RPMI7951 (cell line): ENCODE measurements around the gene MAML1. TPM values are rescaled to one million over a fixed set of nuclear protein-coding genes. Genes with fewer than 3 reads are reported as not detected.
"Not testable (repeated sequence)": the region's sequence is repeated elsewhere in the genome, so short reads cannot be mapped to it uniquely, and the experiment has no call there.

Experiments
- DNase-seq: peaks from one replicate; pipeline ENCODE4 v3.0.0-alpha.2; 2012; ENCODE audit warnings: low read depth
- total RNA-seq: library from RNA; depleted of rRNA; stranded (reverse); fragments of >200 nt; shearing (Covaris generic); gene quantifications from 2 replicates; pipeline ENCODE4 v1.2.3, GENCODE V29; 2014; rRNA removed

The MAML1 gene, protein sequence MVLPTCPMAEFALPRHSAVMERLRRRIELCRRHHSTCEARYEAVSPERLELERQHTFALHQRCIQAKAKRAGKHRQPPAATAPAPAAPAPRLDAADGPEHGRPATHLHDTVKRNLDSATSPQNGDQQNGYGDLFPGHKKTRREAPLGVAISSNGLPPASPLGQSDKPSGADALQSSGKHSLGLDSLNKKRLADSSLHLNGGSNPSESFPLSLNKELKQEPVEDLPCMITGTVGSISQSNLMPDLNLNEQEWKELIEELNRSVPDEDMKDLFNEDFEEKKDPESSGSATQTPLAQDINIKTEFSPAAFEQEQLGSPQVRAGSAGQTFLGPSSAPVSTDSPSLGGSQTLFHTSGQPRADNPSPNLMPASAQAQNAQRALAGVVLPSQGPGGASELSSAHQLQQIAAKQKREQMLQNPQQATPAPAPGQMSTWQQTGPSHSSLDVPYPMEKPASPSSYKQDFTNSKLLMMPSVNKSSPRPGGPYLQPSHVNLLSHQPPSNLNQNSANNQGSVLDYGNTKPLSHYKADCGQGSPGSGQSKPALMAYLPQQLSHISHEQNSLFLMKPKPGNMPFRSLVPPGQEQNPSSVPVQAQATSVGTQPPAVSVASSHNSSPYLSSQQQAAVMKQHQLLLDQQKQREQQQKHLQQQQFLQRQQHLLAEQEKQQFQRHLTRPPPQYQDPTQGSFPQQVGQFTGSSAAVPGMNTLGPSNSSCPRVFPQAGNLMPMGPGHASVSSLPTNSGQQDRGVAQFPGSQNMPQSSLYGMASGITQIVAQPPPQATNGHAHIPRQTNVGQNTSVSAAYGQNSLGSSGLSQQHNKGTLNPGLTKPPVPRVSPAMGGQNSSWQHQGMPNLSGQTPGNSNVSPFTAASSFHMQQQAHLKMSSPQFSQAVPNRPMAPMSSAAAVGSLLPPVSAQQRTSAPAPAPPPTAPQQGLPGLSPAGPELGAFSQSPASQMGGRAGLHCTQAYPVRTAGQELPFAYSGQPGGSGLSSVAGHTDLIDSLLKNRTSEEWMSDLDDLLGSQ
- total RNA-seq: 5.0 and 5.2 TPM in 2 replicates

DNA sequence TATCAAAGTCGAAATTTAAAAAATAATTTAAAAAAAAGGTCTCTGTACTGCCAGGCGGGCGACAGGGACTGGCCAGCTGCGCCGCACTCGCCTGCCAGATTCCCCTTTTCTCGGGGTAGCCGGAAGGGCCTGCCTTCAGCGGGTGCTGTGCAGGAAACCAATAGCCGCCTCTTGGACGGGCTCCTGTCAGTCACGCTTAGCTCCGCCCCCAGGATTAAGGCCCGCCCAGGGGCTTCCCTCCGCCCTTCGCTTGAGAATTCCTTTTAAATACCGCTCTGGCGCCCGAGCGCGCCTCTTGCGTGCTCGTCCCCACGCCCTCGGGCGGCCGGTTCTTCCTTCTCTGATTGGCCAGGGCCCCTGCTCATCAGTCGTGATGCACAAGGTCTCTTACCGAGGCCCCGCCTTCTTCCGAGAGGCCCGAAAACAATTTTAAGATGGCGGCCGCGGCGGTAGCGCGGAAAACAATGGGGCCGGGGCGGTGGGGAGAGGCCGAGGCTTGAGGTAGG, at the start of gene MAML1:
Gene MAML1 (plus strand): TSS at position 411 of the 506 bp plus-strand sequence. CDS start 291 bp downstream, outside the sequence.
- DNase-seq: peak; percentile 99

DNA sequence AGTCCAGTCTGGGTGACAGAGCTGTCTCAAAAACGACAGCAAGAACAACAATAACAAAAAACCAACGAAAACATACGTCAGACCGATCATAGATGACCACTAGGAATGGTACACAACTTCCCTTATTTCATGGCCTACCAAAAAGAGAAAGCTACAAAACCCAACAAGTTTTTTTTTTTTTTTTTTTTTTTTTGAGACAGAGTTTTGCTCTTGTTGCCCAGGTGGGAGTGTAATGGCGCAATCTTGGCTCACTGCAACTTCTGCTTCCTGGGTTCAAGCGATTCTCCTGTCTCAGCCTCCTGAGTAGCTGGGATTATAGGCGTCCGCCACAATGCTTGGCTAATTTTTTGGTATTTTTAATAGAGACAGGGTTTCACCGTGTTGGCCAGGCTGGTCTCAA, 43.4 kb upstream of the MAML1 start:
- not testable (repeated sequence) for DNase-seq

DNA sequence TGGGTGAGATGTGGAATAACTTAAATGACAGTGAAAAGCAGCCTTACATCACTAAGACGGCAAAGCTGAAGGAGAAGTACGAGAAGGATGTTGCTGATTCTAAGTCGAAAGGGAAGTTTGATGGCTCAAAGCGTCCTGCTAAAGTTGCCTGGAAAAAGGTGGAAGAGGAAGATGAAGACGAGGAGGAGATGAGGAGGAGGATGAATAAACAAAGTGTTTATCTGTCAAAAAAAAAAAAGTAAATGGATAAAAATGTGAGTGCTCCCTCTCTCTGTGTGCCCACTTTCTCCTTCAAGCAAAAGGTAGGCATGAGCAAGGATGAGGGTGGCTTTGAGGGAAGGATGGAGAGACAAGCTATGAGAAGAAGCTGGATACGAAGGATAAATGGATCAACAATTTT, 38.1 kb upstream of the MAML1 start:
- DNase-seq: no peak

DNA sequence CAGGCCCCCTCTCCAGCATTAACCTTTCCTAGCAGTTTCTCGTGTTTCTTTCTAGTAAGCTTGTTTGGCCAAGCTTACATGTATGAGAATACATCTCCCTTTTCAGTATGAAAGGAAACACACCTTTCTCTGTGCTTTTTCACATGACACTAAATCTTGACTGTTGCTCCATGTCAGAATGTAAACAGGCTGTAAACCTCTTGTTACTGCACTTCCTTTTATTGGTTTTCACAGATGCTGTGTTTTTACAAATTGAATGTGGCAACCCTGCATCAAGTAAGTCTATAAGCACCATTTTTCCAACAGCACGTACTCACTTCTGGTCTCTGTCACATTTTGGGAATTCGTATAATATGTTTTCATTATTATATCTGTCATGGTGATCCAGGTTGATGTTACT, 36.0 kb upstream of the MAML1 start:
- DNase-seq: no peak

DNA sequence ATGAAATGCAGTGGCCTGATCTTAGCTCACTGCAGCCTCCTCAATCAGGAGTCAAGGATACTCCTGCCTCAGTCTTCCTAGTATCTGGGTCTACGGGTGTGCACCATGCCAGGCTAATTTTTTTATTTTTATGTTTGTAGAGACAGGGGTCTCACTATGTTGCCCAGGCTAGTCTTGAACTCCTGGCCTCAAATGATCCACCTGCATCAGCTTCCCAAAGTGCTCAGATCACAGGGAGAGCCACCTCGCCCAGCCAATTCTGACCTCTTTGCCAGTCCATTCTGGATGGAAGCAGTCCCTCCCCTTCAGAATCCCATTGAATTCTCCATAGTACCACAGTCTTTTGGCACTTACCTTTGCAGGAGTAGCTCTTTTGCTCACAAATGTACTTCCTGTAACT, 35.5 kb upstream of the MAML1 start:
- DNase-seq: no peak

DNA sequence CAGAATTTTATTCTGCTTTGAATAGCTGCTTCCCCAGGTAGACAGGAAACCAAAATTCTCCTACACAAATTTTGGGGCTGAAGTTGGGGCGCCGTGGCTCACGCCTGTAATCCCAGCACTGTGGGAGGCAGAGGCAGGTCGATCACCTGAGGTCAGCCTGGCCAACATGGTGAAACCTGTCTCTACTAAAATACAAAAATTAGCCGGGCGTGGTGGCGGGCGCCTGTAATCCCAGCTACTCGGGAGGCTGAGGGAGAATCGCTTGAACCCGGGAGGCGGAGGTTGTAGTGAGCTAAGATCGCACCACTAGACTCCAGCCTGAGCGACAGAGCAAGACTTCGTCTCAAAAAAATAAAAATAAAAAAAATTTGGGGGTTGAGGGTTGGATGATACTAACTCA, 35.1 kb upstream of the MAML1 start:
- not testable (repeated sequence) for DNase-seq

DNA sequence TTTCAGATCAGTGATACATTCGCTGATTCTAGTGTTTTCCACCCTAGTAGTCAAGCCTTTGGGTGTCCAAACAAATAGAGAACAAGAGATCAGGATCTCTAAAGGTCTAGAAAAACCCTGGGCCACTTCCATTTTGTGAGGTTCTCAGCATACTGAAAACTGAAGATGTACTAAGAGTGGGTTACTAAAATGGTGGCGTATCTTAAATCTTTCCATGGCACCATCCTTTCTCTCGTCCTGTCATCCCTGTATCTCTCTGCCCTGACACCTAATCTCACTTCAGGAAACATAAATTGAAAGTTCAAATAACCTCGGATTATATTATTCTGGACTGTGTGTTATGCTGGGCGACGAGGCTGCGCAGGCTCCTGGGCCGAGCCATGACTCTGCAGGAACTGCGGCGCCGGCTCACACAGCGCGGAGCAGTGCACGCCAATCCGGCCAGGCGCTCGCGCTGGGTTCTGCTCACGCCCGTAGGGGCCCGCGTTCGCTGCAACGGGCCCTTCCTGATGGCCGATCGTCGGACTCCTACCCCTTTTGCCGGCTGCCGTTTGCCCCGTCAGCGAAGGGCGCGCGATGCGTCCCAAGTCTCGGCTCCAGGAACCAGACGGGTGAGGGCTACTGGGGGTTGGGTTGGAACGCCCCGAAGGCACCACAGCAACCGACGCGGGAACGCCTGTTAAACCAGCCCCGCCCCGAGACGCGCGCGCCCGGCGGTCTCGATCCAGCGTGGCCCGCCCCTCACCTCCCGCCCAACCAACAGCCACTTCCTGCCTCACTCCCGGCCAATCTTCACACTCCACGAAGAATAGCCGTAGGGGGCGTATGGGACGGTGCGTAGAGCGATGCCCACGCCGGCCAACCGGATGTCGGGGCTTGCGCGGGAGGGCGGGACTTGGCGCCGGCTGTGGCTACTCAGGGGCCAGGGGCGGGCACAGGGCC, 34.4 kb upstream of the MAML1 start:
- DNase-seq: peak; percentile 99

DNA sequence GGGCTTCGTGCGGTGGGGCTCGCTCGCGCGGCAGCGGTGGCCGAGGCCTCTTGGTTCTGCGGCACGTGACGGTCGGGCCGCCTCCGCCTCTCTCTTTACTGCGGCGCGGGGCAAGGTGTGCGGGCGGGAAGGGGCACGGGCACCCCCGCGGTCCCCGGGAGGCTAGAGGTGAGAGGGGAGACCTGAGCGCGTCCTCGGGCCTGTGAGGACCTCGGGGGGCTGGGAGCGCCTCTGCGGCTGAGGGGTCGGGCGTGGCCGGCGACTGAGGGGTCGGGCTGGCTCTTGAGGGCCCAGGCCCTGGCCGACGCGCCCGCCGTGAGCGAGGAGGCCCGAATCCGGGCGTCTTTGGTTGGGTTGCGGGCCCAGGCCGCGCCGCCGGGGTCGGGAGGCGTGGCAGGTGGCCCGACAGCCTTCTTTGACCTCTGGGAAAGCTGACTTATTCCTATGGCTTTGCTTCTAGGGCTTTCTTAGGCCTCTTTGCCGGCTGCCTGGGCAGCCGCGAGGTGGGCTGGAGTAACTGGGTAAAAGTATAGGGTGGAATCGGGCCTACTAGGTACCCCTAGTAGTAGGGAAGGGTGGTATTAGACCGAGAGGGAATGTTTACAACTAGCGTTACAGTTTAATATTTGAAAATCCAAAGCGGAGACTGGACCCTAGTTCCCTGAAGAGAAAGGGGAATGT, 33.5 kb upstream of the MAML1 start, which contains the start of gene CANX:
Gene CANX (plus strand): TSS at position 33 of the 681 bp plus-strand sequence. CDS start 6,715 bp downstream, outside the sequence.
- DNase-seq: no peak

DNA sequence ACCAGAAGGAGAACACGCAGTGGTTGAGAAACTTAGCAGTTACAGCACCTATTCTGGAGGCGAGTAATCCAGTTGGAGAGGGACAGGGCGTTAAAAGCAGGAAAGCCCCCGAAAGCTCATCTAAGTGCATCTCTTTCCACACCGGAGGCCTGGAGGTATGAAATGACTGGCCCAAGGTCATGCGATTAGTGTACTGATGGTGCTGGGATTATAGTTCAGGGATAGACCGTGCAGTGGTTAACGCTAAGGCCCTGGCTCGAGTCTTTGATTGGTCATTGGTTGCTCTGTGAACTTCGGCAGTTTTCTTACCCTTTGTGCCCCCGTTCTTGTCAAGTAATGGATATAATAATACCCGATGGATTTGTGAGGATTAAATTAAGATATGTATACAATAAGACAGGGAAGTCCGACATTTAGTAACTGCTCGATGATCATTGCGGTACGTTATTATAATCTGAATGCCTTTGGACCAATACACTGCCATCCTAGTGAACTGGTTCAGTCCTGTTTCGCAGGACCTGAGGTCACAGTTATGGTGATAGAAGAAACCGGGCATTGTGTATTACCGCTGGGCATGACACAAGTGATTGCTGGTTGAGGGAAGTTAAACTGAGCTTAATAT, 32.9 kb upstream of the MAML1 start:
- DNase-seq: no peak

DNA sequence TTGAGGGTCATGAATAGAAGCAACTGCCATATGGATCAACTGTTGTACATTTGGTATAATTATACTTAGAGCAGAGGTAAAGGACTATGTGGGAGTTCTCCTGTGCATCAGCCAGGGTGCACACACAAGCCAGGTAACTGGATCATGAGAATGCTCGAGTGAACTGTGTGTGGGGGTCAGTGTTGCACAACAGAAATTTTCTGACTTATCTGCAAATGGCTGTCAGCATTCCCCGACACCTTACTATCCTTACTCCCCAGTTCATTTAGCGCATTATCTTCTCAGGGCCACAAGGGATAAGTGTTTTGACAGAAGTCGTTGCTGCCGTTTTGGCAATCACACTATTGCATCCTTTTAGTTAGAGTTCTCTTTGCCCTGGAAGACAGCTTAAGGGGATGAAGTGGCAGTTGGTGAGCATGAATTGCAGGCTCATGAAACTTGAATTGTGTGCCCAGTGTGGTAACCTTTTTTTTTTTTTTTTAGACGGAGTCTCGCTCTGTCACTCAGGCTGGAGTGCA, 32.2 kb upstream of the MAML1 start:
- DNase-seq: no peak

DNA sequence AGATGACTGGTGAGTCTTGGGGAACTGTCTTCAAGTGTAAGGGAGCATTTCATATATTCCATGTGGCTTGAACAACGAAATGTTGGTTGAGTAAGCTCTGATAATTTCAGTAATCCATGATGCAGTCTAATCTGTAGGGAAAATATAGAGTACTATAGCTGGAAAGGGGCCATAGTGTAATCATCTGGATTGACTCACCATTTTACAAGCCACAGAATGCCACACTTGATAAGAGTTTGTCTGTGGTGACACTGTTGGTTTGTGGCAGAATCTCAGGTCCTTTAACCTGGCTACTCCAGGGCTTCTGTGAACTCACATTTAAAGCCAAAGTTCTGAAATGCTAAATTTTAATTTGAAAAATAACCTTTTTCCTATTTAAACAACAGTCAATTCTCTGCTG, 16.3 kb upstream of the MAML1 start:
- no peak for DNase-seq

DNA sequence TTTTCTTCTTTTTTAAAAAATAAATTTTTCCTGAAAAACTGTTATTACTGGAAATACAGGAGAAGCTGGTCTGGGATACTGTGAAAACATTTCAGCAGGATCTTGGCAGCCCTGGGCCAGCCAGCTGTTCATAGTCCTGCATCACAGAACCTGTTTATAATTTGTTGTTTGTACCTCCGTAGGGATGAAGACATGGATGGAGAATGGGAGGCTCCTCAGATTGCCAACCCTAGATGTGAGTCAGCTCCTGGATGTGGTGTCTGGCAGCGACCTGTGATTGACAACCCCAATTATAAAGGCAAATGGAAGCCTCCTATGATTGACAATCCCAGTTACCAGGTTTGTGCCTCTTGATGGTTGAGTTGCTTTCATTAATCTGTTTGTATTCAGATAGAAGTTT, 12.4 kb upstream of the MAML1 start:
- DNase-seq: no peak

DNA sequence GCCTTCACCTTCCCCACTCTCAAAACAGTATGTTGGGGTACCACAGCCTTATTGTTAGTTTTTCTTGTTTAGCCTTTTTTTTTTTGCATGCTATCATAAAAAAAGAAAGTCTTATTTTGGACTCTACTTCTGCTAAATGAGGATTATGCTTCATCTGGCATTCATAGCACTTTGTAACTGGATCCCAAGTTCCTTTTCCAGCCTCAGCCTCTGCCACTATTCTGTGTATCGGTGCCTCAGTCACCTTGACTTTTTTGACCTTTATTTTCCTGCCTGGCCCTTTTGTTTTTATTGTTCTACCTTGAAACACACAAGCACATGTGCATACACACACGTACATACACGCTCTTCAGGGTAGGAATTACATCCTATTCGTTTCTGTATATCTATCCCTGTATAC, 8.5 kb upstream of the MAML1 start:
- no peak for DNase-seq

DNA sequence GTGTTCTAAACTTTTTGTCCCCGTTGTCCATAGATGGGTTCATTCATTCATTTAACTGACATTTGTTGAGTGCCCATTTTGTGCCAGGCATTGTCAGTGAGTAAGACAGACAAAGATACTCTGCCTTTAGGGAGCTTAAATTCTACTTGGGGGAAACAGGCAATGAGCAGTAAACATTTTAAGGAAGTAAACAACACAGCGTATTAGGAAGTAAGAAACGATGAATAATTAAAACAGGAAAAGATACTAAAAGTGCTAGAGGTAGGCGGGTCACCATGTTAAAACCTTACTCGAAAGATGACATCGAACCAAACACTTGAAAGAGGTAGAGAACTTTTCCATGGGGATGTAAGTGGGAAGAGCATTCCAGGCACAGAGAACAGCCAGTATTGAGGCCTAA, 5.5 kb upstream of the MAML1 start:
- no peak for DNase-seq

DNA sequence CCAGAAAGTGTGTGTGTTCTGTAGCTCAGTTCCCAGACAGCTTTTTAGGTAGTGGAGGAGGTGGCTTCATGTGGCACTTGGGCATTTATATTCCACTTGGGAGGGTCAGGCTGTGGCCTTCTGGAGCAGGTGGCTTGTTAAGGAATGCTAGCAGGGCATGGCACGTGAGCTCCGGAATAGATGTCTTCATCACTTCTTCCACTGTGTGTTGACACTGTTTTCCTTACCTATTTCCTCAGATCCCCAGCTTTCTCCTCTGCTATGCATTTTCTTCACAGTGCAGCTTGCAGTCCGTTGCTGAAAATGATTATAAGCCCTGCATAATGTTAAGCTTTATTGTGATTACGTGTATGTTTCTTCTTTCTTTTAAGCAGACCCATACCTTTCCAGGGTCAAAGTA, 3.3 kb upstream of the MAML1 start:
- DNase-seq: no peak

DNA sequence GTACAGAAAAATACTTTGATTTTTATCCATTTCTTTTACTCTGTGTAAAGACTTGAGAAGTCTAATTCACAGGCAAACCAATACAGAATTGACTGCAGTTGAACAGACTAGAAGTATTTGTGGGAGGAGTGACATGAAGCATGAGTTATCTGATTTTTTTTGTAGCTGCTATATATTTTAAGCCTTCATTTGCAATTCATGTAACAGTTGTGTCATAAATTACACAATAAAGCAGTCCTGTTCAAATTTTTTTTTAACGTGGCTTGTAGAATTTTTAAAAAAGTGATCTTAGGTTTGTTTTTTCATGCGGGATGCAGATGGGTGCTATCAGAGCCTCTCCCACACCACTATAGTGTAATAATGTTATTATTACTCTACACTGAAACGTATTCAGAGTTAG, 2.9 kb upstream of the MAML1 start:
- DNase-seq: no peak

DNA sequence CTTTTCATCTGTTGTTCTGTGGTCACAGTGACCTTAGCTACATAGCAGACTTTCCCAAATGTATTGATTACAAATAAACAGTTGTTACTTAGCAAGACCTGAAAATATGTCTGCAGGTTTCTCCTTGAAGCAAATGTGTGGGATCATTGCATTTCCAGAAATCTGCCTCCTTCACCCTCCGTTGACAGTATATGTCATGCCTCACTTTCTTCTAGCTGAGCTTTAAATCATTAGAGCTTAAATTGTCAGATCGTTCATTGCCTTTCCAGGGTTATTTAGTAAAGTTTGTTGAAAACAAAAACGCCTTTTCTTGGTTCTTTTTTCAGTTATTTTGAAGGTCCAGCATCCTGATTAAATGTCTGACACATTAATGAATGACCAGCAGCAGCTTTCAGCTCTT, 2.3 kb upstream of the MAML1 start:
- no peak for DNase-seq

DNA sequence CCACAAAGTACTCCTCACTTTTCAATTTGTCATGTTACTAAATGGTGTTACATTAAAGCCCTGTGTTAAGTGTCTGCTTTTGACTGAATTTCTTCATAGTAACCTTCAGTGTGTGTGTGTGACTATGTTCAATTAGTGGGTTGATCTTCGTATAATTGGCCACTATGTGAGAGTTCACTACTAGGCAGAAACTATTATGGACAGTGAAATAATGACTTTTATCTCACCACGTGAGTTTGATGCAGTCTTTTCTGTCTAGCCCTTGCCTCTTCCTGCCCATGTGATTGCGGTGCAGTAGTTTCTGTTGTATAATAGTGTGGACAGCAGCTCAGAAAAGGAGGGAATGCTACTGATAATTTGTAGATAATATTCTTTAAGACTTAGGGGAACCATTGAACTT, 1.8 kb upstream of the MAML1 start:
- DNase-seq: no peak

DNA sequence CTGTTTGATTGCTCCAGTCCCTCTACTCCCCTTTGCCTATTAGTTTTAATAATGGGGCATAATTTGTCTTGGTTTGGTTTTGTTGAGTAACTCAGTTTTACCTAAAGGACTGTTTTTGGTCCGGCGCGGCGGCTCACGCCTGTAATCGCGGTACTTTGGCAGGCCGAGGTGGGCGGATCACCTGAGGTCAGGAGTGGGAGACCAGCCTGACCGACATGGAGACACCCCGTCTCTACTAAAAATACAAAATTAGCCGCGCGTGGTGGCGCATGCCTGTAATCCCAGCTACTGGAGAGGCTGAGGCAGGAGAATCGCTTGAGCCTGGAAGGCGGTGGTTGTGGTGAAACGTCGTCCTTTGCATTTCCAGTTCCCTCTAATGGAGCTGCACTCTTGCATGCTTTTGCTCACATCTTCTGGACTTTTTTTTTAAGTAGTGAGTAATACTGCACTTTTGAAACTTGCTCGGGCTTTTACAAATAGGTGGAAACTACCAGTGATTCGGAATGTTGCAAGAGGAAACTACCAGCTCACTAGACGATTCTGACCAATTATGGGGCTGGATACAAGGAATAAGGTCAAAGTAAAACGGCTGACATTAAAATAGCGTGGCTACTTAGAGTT, 721 bp upstream of the MAML1 start:
- DNase-seq: peak; percentile 74
